HUES48 (cell line): ENCODE data around the gene MIGA1.
A peak's percentile ranks its signal among the peaks of the same experiment; 100 is the strongest.
"Not testable (repeated sequence)": the region's sequence is repeated elsewhere in the genome, so short reads cannot be mapped to it uniquely, and the experiment has no call there.

Source experiments
- H3K27ac ChIP-seq: one replicate; pipeline ENCODE4 v1.7.0; 2013; ENCODE audit warnings: low read depth, low read length, inconsistent platforms
- H3K27me3 ChIP-seq: 2 replicates; pipeline ENCODE4 v1.6.1; 2013; ENCODE audit warnings: mild to moderate bottlenecking, low read length; ENCODE audit not compliant: control insufficient read depth, insufficient read depth
- H3K36me3 ChIP-seq: 2 replicates; pipeline ENCODE4 v1.6.1; 2013; ENCODE audit warnings: low read length; ENCODE audit not compliant: control insufficient read depth, insufficient read depth
- H3K4me1 ChIP-seq: 2 replicates; pipeline ENCODE4 v1.6.1; 2013; ENCODE audit warnings: mild to moderate bottlenecking, low read length; ENCODE audit not compliant: control insufficient read depth, insufficient read depth
- H3K4me3 ChIP-seq: 2 replicates; pipeline ENCODE4 v1.5.1; 2013; ENCODE audit warnings: mild to moderate bottlenecking, low read depth, low read length
- H3K9ac ChIP-seq: 2 replicates; pipeline ENCODE4 v1.6.1; 2013; ENCODE audit warnings: mild to moderate bottlenecking, low read depth, low read length, moderate library complexity
- H3K9me3 ChIP-seq: 2 replicates; pipeline ENCODE4 v1.6.1; 2013; ENCODE audit warnings: low read length; ENCODE audit not compliant: control insufficient read depth, insufficient read depth

The MIGA1 gene, protein sequence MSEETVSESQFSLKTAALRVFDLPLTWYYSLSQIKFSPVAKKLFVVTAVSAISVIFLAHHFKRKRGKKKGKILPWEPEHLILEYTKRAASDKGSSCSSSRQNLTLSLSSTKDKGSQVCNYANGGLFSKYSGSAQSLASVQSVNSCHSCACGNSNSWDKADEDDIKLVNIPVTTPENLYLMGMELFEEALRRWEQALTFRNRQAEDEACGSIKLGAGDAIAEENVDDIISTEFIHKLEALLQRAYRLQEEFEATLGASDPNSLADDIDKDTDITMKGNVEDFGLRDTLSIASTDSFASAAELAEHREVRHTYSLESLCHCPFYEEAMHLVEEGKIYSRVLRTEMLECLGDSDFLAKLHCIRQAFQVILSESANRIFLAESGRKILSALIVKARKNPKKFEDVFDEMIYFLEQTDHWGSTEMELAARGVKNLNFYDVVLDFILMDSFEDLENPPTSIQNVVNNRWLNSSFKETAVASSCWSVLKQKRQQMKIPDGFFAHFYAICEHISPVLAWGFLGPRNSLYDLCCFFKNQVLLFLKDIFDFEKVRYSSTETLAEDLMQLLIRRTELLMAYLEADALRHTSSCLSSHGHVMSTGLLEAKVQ

DNA sequence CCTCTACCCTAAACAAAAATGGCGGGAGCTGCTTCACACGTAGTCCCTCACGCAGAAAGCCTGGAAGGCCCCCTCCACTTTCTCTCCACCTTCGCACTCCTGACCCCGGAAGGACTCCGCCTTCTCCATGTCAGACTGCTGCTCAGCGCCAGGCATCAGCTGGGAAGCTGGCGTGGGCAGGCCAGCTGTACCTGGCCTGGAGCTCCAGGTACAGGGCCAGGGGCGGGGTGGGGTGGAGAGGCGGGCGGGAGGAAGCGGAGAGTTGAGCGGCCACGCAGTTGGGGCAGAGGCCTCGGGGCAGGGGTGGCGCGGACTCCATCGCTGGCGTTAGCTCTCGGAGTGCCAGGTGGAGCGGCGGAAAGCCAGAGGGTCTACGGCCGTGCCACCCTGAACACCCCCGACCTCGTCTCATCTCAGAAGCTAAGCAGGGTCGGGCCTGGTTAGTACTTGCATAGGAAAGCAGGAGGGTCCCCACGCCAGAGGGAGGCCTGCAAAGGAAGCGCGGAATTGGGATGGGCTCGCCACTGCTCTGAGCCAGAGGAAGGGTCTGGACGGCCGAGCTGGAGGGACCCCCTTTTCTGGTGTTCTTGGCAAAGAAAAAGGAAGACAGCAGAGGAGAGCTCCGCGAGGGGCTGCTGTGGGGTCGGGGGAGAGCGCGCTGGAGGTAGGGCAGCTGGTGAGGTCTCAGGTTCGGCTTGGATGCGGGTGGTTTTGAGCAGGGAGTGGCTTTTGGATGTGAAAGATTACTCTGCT is at the start of gene MIGA1:
TSS of gene MIGA1 (plus strand) at position 121 of the 753 bp plus-strand sequence. CDS start 3,604 bp downstream, outside the sequence.
- Histone ChIP-seq H3K4me3 (peak within 1 kb of the TSS; percentile 86), H3K27me3 (no peaks in the 10 kb centered on the region), H3K27ac (peak within 1 kb of the TSS; percentile 44), H3K4me1 (no peaks in the 10 kb centered on the region), H3K36me3 (peaks cover 16% of the 10 kb centered on the region), H3K9ac (peak within 1 kb of the TSS; percentile 66; the same call in 1 of the 2 replicates), H3K9me3 (0 out of 2 replicates have a peak, but pooled peaks cover 4% of the 10 kb centered on the region)

DNA sequence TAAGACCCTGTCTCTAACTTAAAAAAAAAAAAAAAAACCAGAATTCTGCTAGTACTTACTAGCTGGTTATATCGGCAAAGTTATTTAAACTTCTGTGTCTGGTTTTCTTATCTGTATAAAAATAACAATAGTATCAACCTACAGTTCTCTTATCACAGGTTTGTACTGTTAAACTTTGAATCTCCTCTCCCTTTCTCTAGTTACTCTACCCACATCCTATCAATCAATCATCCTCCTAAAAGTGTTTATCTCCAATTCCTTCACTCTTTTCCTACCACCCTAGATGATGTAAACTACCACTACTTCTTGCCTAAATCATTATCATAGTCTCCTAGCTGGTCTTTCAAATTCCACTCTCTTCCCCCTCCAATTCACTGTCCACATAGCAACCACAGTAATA is 47.4 kb upstream of the MIGA1 start:
- H3K36me3 ChIP-seq = peaks cover 35% of the 10 kb centered on the region

DNA sequence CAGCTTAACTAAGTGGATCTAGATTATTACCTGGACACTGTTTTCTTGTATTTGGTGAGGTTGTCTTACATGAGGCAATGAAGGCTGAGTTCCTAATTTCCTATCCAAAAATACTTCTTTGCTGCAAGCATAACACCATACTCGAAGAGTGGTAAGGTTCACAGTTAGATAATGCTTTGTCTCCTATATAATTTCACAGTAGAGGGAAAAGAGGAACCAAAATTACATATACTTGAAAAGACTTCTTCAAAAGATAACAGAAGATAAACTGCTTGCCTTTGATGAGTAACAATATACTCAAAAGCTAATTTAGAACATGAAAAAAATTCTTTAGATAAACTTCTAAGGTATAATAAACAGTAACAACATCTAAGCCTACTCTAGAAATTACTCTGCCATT is 40.2 kb upstream of the MIGA1 start:
- Histone ChIP-seq H3K27me3 (no peaks in the 10 kb centered on the region), H3K4me1 (no peaks in the 10 kb centered on the region), H3K36me3 (peaks cover 30% of the 10 kb centered on the region), H3K9ac (no peak overlapping the region), H3K27ac (no peak overlapping the region), H3K4me3 (no peak overlapping the region), H3K9me3 (no peaks in the 10 kb centered on the region)

More for the DNA sequence above, 47.4 kb upstream of the MIGA1 start:
- Histone ChIP-seq H3K9me3 (no peaks in the 10 kb centered on the region), H3K4me1 (no peaks in the 10 kb centered on the region), H3K27ac (no peak overlapping the region), H3K9ac (no peak overlapping the region), H3K27me3 (no peaks in the 10 kb centered on the region), H3K4me3 (no peak overlapping the region)

DNA sequence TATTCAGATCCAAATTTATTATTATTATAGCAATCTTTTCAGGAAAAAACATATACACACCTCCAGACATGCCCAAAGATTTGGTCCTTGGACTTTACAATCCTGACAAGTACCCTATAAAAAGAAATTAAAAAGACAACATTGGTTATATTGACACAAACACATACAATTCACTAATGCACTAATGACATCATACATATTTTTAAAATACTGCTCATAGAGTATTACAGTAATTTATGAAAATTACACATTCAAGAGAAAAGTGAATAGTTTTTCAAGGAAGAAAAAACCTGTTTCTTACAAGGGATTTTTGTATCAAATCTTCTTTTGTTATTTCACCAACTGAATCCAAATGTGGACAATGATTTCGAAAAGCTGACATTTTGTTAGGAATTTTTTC is 38.1 kb upstream of the MIGA1 start:
- Histone ChIP-seq H3K27ac (no peak overlapping the region), H3K4me1 (no peaks in the 10 kb centered on the region), H3K9ac (no peak overlapping the region), H3K27me3 (no peaks in the 10 kb centered on the region), H3K36me3 (peaks cover 23% of the 10 kb centered on the region), H3K9me3 (no peaks in the 10 kb centered on the region), H3K4me3 (no peak overlapping the region)

DNA sequence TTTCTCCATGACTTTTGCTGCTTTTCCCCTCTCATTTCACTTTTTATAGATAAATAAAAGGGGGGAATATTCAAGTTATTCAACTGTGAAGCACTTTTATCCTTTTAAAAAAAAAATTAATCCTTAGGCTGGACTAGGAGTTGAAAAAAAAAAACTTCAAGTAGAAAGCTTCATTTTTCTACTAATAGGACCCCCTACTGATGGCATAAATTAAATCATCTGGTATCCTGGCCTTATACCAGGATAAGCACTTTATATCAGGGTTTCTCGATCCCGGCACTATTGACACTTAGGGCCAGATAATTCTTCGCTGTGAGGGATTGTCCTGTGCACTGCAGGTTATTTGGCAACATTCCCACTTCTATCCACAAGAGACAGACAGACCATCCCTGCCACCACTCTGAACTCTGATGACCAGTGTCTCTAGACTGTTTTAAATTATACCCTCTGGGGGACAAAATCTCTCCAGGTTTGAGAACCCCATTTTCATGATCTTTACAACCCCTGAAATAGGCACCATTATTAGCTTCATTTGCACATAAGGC is 37.4 kb upstream of the MIGA1 start:
- H3K36me3 ChIP-seq = peaks cover 23% of the 10 kb centered on the region
- H3K4me1 ChIP-seq = no peaks in the 10 kb centered on the region
- H3K9me3 ChIP-seq = no peaks in the 10 kb centered on the region
- H3K27me3 ChIP-seq = no peaks in the 10 kb centered on the region
- H3K9ac ChIP-seq = no peak overlapping the region
- no peak overlapping the region for H3K27ac ChIP-seq
- no peak overlapping the region for H3K4me3 ChIP-seq

DNA sequence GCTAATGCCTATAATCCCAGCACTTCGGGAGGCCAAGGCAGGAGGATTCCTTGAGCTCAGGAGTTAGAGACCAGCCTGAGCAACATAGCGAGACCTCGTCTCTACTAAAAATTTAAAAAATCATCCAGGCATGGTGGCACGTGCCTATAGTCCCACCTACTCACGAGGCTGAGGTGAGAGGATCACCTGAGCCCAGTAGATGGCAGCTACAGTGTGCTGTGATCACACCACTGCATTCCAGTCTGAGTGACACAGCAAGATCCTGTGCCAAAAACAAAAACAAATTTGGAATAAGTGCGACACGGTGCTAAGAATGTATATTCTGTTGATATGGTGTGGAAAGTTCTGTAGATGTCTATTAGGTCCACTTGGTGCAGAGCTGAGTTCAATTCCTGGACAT is 34.9 kb upstream of the MIGA1 start:
- H3K4me3 ChIP-seq = no peak overlapping the region

DNA sequence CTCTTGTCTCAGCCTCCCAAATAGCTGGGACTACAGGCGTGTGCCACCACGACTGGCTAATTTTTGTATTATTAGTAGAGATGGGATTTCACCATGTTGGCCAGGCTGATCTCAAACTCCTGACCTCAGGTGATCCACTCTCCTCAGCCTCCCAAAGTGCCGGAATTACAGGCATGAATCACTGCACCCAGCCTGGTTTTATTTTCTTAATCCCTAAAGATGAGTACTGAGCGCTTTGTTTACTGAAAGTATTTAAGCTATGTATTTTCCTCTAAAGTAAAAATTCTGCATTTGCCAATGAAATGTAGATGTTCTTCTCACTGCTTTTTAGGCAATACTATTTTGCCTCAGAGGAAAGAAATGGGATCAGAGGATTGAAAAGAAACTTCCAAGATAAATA is 30.0 kb upstream of the MIGA1 start:
- H3K9ac ChIP-seq, H3K27me3 ChIP-seq, H3K4me3 ChIP-seq, H3K9me3 ChIP-seq, H3K4me1 ChIP-seq, H3K27ac ChIP-seq, H3K36me3 ChIP-seq: not testable (repeated sequence)

More for the DNA sequence above, 34.9 kb upstream of the MIGA1 start:
- H3K9me3 ChIP-seq = no peaks in the 10 kb centered on the region
- H3K36me3 ChIP-seq = peaks cover 5% of the 10 kb centered on the region; the same call in 1 of the 2 replicates
- no peaks in the 10 kb centered on the region for H3K27me3 ChIP-seq
- H3K27ac ChIP-seq = no peak overlapping the region
- H3K4me1 ChIP-seq = no peaks in the 10 kb centered on the region
- no peak overlapping the region for H3K9ac ChIP-seq

DNA sequence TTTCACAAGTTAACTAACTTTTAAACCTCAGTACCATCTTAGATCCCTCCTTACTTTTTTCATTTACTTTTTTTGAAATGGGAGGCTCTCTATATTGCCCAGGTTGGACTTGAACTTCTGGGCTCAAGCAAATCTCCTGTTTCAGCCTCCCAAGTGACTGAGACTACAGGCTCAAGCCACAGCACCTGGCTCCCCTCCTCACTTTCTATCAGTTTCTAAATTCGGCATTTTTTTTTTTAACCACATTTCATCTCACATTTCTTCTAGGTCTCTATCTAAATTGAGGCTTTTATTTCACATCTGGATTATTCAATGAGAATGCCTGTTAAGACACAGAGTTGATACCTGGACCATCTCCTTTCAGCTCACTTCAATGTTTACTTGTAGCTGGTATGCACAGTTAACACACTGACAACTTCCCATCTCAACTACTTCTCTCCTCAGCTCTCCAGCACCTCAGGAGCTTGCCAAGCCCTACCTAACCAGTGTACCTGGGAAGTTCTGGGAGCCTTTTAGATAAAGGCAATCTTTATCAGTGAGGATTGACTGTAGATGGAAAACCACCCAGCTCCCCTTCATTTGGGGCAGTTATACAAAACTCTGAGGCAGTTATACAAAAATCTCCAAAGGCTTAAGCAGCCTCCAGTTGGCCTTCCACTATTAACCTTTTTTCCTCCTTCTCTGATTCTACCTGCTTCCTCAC is 23.2 kb upstream of the MIGA1 start:
- Histone ChIP-seq H3K36me3 (no peaks in the 10 kb centered on the region), H3K9ac (no peak overlapping the region), H3K27ac (no peak overlapping the region), H3K4me1 (peaks cover 12% of the 10 kb centered on the region; the same call in 1 of the 2 replicates), H3K27me3 (no peaks in the 10 kb centered on the region), H3K4me3 (no peak overlapping the region), H3K9me3 (no peaks in the 10 kb centered on the region)

DNA sequence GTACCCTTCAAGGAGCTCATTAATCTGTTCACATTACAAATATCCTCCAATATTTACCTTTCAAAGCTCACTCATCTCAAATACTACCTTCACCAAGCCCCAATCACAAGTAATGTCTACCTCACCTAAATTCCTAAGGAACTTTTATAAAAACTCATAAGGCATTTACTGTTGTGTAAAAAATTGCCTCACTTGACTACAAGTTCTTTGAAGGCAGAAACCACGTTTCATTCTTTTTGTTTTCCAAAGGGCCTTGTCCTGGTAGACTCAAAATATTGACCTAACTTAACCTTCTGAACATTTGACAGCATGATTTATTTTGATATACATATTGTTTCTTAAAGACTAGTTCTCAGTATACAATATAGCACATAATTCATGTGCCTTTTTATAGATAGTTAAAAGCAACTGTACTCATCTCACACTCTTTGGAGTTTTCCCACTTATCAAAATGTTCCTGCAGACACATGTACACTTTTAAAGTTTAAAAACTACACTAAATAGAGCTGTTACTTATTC is 22.3 kb upstream of the MIGA1 start:
- Histone ChIP-seq H3K27me3 (no peaks in the 10 kb centered on the region), H3K36me3 (no peaks in the 10 kb centered on the region), H3K4me1 (peaks cover 12% of the 10 kb centered on the region; the same call in 1 of the 2 replicates), H3K9ac (no peak overlapping the region), H3K4me3 (no peak overlapping the region), H3K27ac (no peak overlapping the region), H3K9me3 (no peaks in the 10 kb centered on the region)

DNA sequence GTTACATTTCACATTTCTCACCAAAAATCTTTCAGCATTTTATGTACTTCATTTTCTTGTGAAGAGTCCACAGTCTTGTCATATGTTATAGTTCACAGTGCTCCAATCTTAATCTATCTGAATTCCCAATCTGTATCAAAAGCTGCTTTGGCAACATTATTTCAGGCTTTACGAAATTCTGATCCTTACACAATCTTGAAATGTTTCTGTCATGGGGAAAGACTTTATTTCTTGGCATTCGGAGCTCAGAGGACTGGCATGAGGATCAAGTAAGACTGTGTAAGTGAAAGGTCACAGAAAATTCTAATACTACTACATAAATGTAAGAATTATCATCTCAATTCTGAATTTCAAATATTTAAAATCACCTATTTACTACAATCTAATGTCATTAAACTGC is 21.8 kb upstream of the MIGA1 start:
- Histone ChIP-seq H3K9me3 (no peaks in the 10 kb centered on the region), H3K36me3 (no peaks in the 10 kb centered on the region), H3K4me3 (no peak overlapping the region), H3K27me3 (no peaks in the 10 kb centered on the region), H3K9ac (no peak overlapping the region), H3K4me1 (peaks cover 12% of the 10 kb centered on the region; the same call in 1 of the 2 replicates), H3K27ac (no peak overlapping the region)
